NCI-H345 treated with DMSO at 0.1 percent for 48 hours (cell line): ENCODE measurements around the gene KNSTRN.

ENCODE experiments used
- DNase-seq: peaks from one replicate; lab custom pipeline; 2025; ENCODE audit not compliant: unreplicated experiment; lab: John Stamatoyannopoulos, UW

KNSTRN gene

DNA sequence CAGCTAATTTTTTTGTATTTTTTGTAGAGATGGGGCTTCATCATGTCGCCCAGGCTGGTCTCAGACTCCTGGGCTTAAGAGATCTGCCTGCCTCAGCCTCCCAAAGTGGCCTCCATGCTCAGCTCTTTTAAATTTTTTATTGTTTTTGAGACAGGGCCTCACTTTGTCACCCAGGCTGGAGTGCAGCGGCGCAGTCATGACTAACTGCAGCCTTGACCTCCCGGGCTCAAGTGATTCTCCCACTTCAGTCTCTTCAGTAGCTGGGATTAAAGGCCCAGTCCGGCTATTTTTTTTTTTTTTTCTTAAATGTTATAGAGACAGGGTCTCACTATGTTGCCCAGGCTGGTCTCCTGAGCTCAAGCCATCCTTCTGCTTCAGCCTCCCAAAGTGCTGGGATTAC is 43.2 kb downstream of the KNSTRN start:
- DNase-seq, result no peak

DNA sequence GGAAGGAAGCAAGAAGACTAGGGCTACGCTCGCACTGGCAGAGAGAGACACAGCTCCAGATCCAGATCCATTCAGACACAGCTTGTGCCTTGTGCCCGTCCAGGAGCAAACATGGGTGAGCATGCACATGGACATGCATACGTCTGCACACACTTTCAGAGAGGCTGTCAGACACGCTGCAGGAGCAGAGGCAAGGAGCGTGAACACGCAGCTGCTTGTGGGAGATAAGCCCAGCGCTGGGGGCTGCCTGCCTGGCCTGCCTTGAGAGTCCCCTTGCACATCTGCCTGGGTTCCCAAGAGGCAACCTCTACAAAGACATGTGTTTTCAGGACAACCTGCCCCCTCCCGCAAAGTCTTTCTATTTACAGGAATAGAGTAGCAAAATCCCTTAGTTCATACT is 44.7 kb downstream of the KNSTRN start:
- DNase-seq, result no peak

DNA sequence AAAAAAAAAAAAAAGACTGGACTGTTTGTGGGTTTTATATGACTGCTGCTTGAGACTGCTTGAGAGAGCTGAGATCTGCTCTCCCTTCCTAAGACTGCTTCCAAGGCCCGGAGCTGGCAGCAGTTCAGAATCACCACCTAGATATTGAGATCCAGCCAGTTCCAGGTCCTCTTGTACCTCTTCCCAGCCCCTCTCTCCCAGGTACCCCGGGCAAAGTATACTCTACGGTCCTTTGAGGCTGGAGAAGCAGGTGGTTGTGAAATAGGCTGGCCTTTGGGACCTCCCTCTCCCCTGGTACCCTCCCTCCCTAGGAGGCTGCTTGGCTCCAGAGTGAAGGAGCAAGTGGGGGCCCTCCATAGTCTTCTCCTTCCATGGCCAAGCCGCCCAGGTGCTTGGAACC is 45.7 kb downstream of the KNSTRN start:
- no peak for DNase-seq

DNA sequence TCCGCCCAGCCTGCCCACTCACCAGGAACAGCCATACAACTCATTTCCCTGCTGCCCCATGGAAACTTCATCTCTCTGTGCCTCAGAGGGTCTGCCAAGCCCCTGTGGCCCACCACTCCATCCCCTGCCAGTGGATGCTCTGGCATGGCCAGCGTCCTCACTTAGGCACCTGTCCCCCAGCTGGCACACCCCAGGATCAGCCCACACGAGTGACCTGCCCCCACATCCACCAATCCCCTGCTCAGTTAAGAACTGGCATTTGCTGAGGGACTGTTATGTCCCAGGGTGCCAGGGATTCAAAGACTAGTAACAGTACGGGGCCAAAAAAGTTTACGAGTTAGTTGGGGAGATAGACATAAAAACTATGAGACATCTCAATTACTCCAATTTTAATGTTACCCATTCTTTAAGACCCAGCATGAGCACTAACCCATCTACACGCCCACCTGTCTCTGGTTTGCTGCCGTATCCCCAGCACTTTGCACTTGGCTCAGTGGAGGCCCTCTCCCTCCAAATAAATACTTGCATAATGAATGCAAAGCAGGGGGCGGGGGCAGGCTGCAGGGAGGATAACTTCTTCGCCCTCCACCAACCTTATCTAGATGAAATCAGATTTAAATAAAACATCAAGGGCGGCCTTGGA is 46.7 kb downstream of the KNSTRN start:
- DNase-seq, result no peak

DNA sequence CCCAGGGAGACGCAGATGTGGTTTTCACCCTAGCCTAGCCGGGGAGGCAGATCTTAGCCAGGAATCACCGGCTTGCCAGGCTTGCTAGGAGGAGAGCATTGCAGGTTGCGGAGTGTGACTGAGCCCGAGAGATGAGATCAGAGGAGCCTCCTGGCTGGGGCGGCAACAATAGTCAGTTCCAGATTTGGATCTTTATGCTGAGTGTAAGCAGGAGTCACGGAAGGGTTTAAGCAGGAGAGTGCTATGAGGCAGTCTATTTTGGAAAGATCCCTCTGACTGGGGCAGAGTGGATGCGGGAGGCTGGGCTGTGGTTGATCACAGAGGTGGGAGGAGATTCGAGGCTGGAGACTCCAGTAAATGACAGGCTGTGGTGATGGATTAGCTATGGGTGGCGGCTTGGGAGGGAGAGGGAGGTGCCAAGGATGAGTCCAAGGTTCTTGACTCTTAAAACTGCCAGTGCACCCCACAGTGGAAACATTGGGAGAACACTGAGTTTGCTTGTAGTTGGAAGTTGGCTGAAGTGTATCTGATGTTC is 47.8 kb downstream of the KNSTRN start:
- DNase-seq, result no peak

DNA sequence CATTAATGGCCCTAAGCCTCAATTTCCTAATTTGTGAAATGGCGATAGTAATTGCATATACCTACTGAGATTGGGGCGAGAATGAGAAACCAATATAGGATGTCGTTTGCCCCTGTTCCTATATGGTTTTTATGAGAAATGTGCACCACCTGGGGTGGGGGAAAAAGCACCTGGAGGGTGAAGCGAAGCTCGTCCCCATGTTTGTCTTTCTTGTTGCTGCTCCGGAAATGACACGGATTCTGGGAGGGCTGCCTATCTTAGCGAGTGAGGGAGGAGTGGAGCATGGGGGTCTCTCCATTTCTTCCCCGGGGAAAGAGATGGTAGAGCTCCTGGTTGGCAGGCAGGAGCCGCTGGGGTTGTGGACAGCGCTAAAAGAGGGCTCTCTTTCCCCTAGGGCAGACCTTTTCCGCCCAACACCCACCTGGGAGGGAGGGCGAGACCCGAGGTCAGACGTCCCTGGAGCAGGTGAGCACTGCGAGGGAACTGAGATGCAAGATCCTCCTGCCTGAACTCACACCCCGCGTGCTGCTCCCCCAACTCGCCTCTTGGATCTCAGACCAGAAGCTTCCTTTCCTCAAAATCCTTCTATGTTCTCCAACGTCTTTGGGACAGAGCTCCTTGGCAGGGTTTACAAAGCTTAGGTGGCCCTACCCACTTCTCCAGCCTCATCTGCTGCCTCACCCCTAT is 52.6 kb downstream of the KNSTRN start:
- no peak for DNase-seq

DNA sequence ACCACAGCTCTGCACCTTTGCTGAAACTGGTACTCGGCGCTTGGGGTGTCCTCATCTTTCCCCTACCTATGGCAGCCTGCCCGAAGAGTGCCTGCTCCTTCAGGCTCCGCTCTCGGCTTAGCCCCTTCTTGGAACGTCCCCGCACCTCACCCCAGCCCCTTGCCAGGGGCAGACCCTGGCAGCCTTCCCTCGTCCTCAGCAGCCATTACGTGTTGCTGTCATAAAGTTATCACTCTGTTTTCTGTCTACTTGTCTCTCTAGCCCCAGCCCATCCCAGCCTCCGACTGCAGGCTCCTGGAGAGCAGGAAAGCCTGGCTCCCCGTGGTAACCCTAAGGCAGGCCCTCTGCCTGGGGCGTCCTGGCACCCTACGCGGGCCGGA is 53.2 kb downstream of the KNSTRN start:
- DNase-seq, result no peak

DNA sequence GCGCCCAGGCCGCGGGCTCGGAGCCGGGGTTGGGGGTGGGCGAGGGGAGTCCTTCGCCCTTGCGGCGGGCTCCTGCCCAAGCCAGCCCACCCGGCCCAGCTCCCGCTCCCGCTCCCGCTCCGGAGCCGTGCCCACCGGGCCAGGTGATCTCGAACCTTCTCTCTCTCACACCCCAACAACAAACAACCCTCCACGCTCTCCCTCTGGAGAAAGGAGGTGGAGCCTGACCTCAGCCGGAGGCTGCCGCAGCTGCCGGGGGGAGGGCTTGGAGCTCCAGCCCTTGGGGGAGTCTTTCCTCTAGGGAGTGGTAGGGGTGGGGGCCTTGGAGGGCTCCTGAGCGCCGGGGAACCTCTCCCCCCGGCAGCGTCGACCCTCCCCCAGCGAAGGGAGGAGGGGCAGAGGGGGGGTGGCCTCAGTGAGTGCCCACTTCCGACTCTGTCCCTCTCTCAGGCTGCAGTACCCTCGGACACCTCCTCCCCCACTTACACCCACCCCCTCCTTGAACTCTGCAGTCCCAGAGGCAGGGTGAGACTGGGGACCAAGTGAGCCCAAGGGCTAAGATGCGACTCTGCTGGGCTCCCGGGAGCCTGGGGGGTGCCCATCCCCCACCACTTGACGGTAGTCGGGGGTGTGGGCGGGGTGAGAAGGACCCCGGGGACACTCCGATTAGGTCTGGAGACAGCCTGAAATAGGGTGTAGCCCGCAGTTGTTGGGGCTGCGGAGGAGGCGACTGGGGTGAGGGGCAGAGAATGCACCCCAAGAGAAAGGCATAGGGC is 53.8 kb downstream of the KNSTRN start:
- DNase-seq, result no peak

DNA sequence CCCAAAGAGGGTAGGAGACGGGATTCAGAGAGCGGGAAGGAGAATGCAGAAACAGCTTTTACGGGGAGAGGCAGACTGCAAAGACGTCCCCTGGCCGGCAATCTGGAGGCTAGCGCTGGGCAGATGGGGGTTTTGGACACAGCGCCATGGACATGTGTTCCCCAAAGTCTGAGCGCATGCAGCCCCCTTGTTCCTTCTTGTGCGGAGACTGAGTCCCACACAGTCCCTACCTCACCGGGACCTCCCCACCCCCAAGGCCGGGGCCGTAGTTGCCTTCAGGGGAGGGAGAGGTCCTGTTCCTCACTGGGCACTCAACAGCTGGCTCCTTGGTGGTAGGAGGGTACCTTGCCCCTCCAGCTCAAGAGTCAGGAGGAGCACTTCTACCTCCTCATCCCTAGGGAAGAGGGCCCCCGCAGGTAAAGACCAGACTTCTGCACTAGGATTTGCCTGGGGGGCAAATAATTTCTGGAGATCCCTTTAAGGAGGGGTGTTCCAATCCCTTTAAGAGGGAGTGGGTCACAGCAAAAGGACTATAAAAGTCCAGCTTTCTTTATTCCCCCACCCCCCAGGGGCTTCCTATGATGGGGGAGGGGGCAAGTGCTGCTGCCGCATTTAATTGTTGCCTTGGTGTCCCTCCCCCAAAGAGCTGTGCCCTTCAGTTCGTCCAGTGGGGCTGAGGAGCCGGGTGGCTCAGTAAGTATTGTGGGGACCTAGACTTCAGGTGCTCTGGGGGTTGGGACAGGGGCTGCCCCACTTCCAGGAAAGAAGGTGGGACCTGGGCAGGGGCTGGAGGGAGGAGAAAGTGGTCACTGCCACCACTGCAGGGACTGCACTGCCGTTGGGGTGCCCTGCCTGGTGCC is 54.6 kb downstream of the KNSTRN start:
- DNase-seq, result no peak

DNA sequence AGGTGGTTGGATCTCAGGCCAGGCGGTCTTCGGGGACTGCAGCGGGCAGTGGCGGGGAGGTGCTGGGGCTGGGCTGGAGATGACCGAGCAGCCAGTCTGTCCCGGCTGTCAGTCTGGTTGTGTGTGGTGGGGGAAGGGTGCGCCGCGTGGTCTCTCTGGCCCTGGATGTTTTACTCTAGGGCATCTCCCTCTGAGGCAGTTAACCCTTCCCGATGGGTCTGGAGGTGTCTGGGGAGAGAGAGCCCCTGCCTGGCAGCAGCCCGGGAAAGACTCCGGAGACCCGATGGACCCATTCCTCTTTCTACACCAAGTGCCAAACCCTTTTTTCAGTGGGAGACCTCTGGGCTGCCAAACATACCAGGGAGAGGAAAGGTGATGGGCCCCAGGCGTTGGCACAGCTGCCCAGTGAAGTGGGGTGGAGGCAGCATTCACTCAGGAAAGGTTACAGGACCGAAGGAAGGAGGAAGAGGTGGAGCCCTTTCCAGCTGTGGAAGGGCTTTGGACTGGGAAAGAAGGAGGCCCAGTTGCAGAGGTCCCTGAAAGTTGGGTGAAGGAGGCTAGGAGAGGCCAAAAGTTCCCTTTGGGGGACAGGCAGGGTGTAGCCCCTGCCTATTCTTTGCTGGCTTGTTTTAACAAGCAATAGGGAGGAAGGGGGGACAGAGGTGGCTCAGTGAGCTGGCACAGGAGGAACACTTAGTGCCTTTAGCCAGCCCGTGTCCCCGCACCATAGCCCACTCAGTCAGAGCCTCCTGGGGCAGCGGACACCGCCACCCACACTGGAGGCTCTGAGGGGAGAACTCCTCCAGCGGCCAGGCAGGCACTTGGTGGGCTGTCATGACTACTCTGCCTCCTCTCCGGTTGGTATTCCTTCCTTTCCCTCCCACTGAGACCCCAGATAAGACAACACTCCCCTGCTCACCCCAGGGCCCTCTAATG is 55.5 kb downstream of the KNSTRN start:
- DNase-seq, result no peak

DNA sequence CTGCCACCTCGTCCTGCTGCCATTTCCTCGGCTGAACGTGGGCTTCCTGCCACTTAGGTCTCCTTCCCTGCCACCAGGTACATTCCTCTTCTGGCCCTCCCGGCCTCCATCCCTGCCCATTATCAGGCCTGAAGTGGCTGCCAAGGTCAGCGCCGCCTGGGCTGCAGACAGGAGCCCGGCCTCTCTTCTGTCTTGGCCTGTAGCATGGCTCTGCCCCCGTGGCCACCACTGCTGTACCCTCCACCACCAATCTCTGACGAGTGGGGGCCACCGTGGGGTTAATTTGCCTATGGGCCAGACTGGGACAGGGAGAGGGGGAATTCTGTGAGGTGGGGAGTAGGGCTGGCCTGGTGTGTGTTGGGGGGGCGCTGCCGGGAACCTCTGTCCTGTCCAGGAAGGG is 56.2 kb downstream of the KNSTRN start:
- DNase-seq, result no peak

DNA sequence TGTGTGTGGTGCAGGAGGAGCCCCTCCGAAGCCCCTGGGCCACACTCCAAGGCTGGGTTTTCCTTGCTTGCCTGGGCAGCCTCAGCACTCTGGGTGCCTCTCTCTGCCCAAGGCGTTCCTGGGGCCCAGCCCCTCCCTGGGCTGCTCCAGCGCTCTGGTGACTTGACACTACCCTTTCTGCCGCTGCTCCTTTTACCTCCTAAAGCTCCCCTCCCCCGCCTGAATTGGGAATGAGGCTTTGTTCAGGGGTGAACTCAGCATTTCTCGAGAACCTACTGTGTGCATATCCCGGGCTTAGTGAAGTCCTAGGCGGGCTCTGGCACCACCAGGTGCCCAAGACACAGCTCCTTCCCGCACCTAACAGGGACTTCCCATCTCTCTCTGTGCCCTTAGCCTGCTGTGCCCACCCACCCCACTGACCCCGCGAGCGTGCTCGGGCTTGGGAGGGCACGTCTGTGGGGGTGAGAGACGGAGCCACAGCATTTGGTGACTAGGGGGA is 57.0 kb downstream of the KNSTRN start:
- DNase-seq, result no peak

DNA sequence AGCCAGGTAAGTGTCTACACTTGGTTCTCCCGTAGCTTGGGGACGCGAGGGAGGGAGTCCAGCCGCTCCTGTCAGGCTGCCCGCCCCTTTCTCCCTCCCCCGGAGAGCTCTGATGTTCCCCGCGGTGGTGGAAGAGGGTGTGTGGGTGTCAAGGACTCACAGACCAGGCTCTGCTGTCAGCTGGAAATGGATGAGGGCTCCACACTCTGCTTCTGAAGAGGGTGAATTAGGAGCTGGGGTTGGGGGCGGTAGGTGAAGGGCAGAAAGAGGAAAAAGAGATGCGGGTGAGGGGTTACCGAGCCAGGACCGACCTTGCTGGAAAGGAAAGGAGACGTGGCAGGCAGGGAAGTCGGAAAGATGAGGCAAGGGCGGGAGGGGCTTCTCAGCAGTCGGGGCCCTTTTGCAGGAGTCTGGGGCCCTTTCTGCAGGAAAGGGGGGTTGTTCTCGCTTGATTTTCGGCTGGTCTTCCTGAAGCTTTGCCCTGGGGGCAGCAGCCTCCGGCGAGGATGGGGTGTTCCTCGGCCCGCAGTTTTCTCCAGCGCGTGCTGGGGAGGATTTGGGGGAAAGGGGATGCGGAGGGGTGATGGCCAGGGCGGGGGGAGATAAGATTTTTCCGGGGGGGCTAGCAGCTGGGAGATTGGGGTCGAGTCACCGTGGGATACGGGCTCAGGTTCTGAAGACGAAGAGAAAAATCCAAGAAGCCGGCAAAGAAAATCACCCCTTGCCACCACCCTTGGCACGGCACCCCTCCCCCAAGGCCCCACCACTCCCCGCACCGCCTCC is 57.6 kb downstream of the KNSTRN start:
- no peak for DNase-seq

DNA sequence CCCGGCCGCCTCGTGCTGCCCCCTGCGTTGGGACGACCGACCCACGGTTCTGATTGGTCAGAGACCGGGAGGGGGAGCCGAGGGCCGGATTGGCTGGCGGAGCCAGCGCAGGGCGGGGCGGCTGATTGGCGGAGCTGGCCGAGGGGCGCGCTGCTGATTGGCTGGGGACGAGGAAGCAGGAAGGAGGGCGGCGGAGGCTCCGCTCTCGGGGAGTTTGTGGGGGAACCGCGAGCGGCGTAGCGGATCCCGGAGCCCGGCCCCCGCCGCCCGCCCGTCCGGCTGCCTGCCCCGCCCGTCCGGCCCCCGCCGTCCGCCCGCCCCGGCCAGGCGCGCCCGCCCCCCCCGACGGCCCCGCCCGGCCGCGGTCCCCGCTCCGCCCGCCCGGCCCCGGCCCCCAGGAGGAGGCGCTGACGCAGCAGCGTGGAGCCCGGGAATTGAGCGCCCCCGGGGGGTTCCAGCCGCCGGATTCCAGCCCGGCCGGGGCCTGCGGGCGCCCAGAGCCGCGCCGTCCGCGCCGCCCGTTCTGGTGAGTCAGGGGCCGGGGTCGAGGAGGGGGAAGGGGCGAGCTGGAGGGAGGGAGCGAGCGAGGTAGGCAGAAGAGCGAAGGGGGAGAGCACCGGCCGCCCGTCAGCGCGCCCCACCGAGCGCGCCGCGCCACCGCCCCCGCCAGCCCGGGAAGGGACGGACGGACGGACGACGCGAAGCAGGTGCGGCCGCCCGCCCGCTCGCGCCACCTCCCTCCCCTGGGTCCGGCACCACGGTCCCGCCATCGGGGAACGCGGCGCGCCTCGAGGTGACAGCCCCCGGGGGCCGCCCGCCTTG is 58.4 kb downstream of the KNSTRN start, which contains the start of gene BAHD1:
TSS of gene BAHD1 (plus strand) at position 211 of the 822 bp plus-strand sequence. CDS start 17,512 bp downstream, outside the sequence.
- DNase-seq, result peak; percentile 29

DNA sequence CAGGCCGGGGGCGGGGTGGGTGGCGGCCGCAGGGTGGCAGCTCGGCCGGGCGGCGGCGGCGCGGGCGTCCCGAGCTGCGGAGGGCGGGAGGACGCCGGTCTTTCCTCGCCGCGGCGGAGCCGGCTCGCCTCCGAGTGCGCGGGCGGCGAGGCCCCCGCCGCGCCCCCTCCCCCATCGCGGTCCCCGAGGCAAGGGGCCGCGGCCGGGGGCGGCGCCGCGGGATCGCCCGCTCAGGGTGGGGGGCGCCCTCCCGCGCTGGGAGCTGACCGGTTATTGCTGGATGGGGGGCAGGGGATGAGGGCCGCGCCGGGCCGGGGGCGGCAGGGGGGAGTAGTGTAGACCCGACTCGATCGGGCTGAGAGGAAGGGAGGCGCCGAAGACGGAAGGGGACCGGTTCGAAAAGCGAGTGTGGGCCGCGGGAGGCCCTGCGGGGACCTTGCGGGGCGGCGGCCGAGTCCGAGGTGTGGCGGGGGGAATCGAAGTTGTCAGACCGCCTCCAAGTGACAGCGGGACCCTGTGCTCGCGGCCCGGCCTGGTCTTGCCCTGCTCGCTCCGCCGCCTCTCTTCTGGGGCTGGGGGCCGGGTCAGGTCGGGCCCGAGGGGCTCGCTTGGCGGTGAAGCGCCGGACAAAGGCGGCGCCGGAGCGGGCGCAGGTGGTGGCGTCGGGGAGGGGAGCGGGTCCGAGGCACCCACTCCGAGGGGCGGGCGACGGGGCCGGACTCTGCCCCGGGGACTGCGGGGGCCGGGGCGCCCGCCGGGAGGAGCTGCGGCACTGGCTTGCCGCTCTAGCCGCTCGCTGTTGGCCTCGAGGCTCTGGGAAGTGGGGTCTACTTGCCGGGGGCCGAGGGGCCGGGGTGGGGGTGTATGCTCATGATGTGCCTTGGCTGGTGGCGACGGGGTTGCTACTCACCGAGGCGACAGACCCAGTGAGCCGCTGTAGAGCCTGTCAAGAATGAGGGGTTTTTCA is 59.3 kb downstream of the KNSTRN start:
- no peak for DNase-seq

DNA sequence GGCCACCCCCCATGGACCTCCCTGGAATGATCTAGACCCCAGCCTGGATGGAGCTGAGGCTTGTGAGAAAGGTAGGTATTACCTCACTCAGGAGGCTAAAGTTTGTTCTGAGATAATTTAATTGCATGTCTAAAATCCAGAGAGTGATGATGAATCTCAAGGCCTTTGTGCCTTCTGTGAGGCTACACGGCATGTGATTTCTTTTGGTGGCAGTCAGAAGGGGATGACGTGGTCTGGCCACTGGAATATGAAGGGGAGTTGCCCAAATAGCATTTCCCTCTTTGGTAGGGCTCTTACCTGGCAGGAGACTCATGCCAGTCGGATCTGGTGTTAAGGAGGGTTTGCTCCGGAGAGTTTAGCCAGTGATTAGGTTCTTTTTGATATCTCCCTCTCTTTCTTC is 60.7 kb downstream of the KNSTRN start:
- no peak for DNase-seq

DNA sequence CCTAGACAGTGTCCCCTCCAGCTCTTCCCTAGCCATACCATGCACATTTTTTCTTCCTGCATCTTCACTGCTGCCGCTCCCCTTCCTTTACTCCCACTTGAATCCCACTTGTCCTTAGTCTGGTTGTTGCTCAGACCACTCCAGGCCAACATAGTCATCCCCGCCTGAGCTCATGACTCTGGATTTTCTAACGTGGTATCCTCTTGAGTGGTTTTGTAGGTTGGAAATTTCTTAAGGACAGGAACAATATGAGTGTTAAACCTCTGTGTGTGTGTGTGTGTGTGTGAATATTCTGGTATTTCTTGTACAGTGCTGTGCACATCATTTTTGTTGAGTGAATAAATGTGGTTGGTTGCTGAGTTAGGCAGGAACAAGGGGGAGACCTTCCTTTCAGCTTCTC is 61.3 kb downstream of the KNSTRN start:
- DNase-seq, result no peak
